BE2C (cell line): ENCODE data around the gene BRIP1.
"Not testable (repeated sequence)": the region's sequence is repeated elsewhere in the genome, so short reads cannot be mapped to it uniquely, and the experiment has no call there.

Source experiments
- DNase-seq: peaks from one replicate; pipeline ENCODE4 v3.0.0-alpha.2; 2020
- H3K27me3 ChIP-seq: fragments of 250-450 bp; sonication (Bioruptor Pico); 2 replicates; pipeline ENCODE4 v1.5.1; 2020; ENCODE audit warnings: mild to moderate bottlenecking
- H3K36me3 ChIP-seq: fragments of 250-450 bp; sonication (Bioruptor Pico); 2 replicates; pipeline ENCODE4 v1.5.1; 2020; ENCODE audit warnings: mild to moderate bottlenecking
- H3K4me1 ChIP-seq: fragments of 250-450 bp; sonication (Bioruptor Pico); 2 replicates; pipeline ENCODE4 v1.5.1; 2020
- H3K4me3 ChIP-seq: 2 replicates; pipeline ENCODE4 v1.5.1; 2011; ENCODE audit warnings: low read depth, low read length
- H3K9me3 ChIP-seq: fragments of 250-450 bp; sonication (Bioruptor Pico); 2 replicates; pipeline ENCODE4 v1.5.1; 2020
- CTCF ChIP-seq: IDR thresholded peaks from 2 replicates; pipeline ENCODE4 v1.5.1; 2012; ENCODE audit warnings: mild to moderate bottlenecking, low read depth, low read length

BRIP1 gene

GRCh38 chr17:61828694-61829093 lies 34.6 kb downstream of the BRIP1 start:
- Histone ChIP-seq H3K27me3 (no peaks in the 10 kb centered on the region), H3K4me1 (no peaks in the 10 kb centered on the region), H3K36me3 (peaks cover 8% of the 10 kb centered on the region), H3K4me3 (no peak overlapping the region), H3K9me3 (peaks cover 3% of the 10 kb centered on the region; the same call in 1 of the 2 replicates)
- no peak for DNase-seq
- no peak for TF ChIP-seq CTCF

- TF ChIP-seq CTCF: no peak
- peaks cover 3% of the 10 kb centered on the region; the same call in 1 of the 2 replicates for H3K9me3 ChIP-seq
- peaks cover 8% of the 10 kb centered on the region for H3K36me3 ChIP-seq
- no peaks in the 10 kb centered on the region for H3K27me3 ChIP-seq
- no peak overlapping the region for H3K4me3 ChIP-seq
- no peak for DNase-seq
- H3K4me1 ChIP-seq: no peaks in the 10 kb centered on the region; the same call in 1 of the 2 replicates
Measured at GRCh38 chr17:61827649-61828395, 35.5 kb downstream of the BRIP1 start.

GRCh38 chr17:61826866-61827265 lies 36.5 kb downstream of the BRIP1 start:
- not testable (repeated sequence) for H3K27me3 ChIP-seq, H3K9me3 ChIP-seq, H3K4me1 ChIP-seq, DNase-seq, H3K4me3 ChIP-seq, H3K36me3 ChIP-seq

GRCh38 chr17:61826198-61826597 lies 37.1 kb downstream of the BRIP1 start:
- DNase-seq, H3K36me3 ChIP-seq: not testable (repeated sequence)

GRCh38 chr17:61825448-61826137 lies 37.7 kb downstream of the BRIP1 start:
- DNase-seq: no peak
- Histone ChIP-seq H3K27me3 (no peaks in the 10 kb centered on the region), H3K4me3 (no peak overlapping the region), H3K36me3 (peaks cover 11% of the 10 kb centered on the region), H3K4me1 (no peaks in the 10 kb centered on the region; the same call in 1 of the 2 replicates), H3K9me3 (peaks cover 3% of the 10 kb centered on the region; the same call in 1 of the 2 replicates)
- no peak for TF ChIP-seq CTCF

More at GRCh38 chr17:61826198-61826597, 37.1 kb downstream of the BRIP1 start:
- H3K27me3 ChIP-seq, H3K9me3 ChIP-seq, H3K4me3 ChIP-seq, H3K4me1 ChIP-seq: not testable (repeated sequence)

GRCh38 chr17:61822326-61823285 lies 40.7 kb downstream of the BRIP1 start:
- Histone ChIP-seq H3K27me3 (no peaks in the 10 kb centered on the region), H3K4me3 (no peak overlapping the region), H3K4me1 (no peaks in the 10 kb centered on the region; the same call in 1 of the 2 replicates), H3K9me3 (no peaks in the 10 kb centered on the region), H3K36me3 (peaks cover 13% of the 10 kb centered on the region)
- DNase-seq: no peak
- TF ChIP-seq CTCF: no peak
